ENCODE results near the gene INVS.

Gene INVS

GRCh38 chr9:100190339-100190738 is 91.3 kb downstream of the INVS start:
- TF ChIP-seq CTCF (IDR thresholded peaks at IDR 0.05) = no peak

GRCh38 chr9:100191264-100191663 is 92.2 kb downstream of the INVS start:
- no peak for TF ChIP-seq CTCF (IDR thresholded peaks at IDR 0.05)

- TF ChIP-seq CTCF (IDR thresholded peaks at IDR 0.05) = no peak
These were observed 94.0 kb downstream of the INVS start for GRCh38 chr9:100193078-100193477.

- no peak for TF ChIP-seq CTCF (IDR thresholded peaks at IDR 0.05)
These were observed 97.2 kb downstream of the INVS start for GRCh38 chr9:100196215-100196614.

GRCh38 chr9:100196828-100197227 is 97.8 kb downstream of the INVS start:
- TF ChIP-seq CTCF (IDR thresholded peaks at IDR 0.05) = no peak

GRCh38 chr9:100197553-100197952 is 98.5 kb downstream of the INVS start:
- no peak for TF ChIP-seq CTCF (IDR thresholded peaks at IDR 0.05)

GRCh38 chr9:100202806-100203205 is 103.8 kb downstream of the INVS start:
- no peak for TF ChIP-seq CTCF (IDR thresholded peaks at IDR 0.05)

GRCh38 chr9:100204796-100205195 is 105.8 kb downstream of the INVS start:
- TF ChIP-seq CTCF (IDR thresholded peaks at IDR 0.05) = no peak
